HG03095 (cell line): ENCODE measurements around the gene RUNX3.

Experiments
- ATAC-seq: cut with Tn5 transposase; IDR thresholded peaks from one replicate; pipeline ENCODE4 v1.9.1; 2021; ENCODE audit warnings: moderate library complexity; ENCODE audit not compliant: unreplicated experiment

Gene RUNX3

DNA sequence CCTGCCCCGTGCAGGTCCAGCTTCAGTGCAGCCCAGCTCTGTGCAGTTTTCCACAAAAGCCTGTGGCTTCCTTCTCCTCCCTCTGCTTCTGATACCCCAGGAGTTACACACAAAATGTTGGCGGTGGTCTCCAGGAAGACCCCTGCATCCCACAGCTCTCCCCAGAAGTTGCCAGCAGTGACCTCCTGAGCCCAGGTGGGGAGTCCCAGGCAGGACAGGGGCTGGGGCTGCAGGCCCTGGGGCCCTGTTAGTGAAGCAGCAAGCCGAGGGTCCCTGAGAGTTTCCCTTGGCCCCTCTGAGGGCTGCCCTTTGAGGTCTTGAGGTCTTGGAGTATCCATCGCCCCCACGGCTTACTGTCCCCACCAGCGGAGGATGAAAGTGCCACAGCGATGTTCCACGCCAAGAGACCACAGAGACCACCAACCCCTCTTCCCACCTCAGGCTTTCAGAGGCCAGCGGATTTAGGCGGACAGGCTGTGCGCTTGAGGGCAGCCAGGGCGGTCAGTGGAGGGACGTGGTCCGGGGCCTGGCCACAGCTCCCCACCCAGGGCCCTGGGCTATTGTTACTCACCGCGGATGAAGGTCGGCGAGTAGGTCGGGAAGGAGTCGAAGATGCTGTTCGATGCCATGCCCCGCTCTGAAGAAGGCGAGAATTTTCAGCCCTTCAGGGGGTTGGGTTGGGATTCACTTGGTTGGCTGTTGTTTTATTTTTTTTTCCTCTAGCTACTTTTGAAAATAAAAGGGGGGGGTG, 34.0 kb upstream of the RUNX3 start:
- ATAC-seq: no peak

DNA sequence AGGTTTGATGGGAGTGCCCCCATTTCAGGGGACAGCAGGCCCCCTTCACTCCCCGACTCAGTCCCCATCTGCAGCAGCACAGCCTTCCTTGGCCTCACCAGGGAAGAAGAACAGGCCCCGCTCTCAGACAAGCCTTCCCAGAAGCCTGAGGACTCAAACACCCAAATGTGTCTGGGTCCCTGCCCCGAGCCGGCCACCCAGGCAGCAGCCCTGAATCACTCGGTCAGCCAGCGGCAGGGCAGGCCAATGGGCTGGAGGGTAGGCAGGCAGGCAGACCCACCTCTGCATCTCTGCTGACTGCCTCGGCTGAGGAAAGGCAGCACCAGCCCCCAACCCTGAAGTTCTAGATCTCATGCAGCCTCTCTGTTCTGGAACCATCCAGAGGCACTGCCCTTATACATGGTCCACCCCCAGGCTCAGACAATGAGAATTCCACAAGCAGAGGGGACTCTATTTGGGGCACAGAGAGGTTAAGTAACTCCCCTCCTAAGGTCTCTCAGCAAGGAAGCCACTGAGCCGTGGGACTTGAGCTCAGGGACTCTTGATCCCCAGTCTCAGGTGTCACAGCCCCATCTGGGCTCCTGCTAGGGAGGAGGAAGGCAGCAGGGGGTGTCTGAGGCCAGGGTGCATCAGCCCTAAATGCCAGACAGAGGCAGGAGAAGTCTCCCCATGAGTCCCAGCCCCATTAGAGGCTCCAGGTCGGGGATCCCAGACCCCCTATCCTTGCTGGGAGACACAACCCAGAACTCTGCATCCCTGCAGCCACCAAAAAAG, 33.2 kb upstream of the RUNX3 start:
- no peak for ATAC-seq

DNA sequence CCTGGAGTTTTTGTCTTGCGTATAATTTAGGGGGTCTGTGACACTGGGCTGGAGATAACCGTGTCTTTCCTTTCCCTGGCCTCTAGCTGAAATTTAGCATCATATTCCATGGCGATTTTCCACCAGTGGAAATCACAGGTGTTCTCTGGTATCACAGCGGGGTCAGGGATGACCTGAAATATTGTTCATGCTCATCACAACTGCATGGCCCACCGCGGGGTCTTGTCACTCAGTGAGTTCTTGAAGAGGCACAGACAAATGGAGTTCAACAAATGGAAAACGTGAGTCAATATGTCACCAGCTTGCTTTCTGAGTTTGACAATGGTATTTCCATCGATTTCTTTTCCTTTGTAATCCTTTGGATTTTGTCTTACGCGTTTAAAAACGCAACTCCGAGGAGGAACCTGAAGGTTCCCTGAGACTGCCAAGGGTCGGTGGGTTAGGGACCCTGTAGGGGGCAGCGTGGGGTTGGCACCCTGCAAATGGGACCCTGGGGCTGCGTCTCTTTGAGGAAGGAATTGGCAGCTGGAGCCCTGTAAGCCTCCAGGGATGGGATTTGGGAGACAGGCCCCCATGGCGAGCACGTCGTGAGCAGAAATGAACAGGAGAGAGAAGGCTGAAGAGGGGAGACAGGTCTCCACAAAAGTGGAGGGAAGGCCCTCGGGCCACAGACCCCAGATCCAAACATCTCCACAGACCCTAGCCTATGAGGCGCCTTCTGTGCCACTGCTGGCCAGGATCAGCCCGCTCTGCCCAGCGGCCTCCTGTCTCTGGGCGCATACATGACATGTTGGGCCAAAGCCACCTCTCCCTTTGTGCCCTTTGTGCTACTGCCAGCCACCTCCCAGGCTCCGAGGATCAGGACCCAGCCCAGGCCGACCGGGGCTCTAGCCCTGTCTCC, 32.1 kb upstream of the RUNX3 start:
- ATAC-seq: no peak

- no peak for ATAC-seq
Observed at GRCh38 chr1:24961334-24961733, 31.3 kb upstream of the RUNX3 start.

DNA sequence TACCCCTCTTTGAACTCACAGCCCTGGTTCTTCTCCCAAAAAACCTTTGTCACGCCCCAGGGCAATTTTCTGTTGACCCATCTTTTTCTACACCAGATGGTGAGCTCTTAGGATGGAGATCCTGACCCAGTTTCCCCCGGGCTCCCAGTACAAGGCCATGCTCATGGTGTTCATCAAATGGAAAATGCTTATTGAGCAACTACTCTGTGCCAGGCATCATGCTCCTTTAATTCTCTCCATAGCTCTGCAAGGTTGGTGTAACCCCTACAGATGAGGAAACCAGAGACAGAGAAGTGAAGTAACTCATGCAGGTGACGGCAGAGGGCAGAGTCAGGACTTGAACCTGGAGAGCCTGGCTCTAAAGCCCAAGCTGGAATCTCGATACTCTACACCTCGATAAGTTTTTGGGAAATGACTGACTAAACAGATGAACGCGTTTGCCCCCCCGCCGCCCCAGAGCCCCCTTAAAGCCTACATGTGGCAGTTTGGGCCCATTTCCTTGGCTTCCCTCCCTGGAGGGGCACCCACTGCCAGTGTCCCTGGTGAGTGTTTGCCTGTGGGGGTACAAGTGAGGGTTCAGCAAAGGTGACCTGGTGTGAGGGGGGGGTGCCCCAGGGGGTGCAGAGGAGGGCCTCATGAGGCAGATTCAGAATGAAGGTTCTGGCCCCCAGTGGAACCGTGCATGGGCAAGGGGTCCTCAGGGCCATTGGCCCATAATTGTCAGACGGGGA, 30.2 kb upstream of the RUNX3 start:
- ATAC-seq: no peak

- ATAC-seq: no peak
Observed at GRCh38 chr1:24959623-24959975, 29.5 kb upstream of the RUNX3 start.

DNA sequence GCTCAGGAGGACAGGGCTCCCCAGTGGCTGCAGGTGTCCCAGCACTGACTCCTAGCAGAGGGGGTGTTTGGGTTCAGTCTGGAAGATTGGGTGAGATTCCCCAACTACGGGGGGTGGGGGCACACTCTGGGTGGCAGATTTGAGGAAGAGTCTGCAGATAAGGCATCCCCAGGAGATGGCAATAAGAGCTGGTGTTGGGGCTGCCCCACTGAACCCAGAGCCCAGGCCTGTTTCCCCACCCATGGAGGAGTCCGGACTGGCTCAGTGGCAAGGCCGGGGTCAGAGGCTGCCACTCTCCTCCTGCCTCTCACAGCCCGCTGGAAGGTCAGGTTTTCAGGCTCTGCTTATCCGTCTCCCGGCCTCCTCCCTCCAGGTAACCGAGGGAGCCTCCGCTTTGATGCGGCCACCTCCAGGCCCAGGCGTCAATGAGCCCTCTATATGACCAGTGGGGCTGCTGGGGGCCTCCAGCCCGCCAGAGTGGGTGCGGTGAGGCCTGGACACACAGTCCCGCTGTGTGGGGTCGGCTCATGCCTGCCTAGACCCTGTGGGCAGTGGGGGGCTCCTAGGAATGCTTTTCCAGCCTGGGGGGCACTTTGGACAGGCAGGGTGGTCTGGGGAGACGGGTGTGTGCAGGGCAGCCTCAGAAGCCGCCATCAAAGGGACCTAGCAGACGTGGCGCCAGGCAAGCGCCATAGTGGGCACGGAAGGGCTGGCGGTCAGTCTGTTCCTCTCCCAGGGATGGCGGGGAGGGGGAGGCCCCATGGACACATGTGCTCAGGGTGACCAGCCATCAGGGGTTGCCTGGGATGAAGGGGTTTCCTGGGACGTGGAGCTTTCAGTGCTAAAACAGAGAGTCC, 28.9 kb upstream of the RUNX3 start:
- ATAC-seq: no peak

DNA sequence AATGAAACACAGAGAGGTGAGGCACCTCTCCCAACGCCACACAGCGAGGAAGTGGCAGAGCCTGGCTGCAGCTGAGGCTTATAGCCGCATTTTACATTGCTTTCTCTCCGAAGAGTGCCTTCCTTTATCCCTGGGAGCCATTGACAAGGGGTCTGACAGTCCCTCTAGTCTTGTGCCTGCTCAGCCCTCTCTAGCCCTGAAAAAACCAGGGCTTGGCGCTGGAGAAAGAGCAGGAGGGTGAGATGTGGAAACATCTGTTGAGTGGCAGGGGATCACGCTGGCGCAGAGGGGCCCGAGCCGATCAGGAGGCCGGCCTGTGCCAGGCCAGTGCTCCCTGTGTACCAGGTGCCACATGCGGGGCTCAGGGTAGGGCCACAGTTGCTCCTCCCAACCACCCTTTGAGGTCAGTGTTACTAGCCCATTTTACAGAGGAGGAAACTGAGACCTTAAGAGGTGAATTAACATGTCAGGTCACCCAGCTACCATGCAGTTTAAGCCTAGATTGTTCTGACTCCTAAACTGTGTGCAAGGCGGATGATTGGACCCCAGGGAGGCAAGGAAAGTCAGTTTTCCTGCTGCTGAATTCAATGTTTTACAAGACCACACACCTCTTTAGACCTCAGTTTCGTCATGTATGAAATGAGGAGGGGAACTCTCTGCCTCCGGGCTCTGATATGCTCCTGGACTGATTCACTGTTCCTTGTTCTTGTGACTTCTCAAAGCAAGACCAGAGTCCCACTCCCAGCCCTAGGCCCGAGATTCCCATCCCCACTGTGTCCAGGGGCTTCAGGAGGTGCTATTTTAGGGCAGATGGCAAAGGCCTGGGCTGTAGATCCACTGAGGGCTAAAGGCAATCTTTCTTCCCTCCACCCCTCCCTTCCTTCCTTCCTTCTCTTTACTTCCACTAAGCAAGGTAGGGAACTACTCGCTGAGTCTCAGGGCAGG, 28.0 kb upstream of the RUNX3 start:
- no peak for ATAC-seq

GRCh38 chr1:24957016-24957807, 27.1 kb upstream of the RUNX3 start:
- ATAC-seq: no peak

- ATAC-seq: no peak
Observed at GRCh38 chr1:24955779-24956365, 25.8 kb upstream of the RUNX3 start.

GRCh38 chr1:24955161-24955560, 25.1 kb upstream of the RUNX3 start:
- no peak for ATAC-seq

- no peak for ATAC-seq
Observed at GRCh38 chr1:24954631-24955030, 24.6 kb upstream of the RUNX3 start.

DNA sequence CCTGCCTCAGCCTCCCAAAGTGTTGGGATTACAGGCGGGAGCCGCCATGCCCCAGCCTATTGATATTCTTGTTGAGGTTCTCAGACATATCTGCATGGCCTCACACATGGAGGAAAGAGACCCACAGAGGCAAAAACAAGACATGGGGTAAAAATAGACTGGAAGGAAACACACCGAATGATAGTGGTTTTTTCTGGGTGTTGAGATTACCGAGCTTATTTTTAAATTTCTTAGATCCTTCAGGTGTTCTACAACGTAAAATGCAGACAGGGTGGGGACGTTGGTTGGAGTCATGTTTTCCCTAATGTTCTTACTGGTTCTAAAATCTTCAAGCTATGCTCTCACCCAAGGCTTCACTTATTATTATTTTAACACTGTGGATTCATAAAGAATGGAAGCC, 23.9 kb upstream of the RUNX3 start:
- ATAC-seq: no peak

DNA sequence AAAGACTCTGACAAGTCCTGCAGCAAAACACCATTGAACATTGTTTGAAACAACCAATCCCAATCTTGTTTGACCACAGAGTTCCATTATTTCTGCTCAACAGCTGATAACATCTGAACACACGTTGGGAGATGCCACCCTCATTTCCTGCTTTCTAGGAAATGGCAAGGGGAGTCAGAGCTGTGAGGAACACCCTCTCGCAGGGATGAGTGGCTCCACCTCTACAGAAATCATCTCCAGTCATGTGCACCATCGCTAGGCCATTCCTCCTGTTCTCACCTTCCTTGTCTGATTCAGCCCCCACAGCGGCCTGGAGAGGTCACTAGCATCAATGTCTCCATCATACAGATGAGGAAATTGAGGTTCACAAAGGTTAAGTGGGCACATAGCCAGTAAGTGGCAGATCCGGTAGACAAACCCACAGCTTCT, 22.4 kb upstream of the RUNX3 start:
- ATAC-seq: no peak

DNA sequence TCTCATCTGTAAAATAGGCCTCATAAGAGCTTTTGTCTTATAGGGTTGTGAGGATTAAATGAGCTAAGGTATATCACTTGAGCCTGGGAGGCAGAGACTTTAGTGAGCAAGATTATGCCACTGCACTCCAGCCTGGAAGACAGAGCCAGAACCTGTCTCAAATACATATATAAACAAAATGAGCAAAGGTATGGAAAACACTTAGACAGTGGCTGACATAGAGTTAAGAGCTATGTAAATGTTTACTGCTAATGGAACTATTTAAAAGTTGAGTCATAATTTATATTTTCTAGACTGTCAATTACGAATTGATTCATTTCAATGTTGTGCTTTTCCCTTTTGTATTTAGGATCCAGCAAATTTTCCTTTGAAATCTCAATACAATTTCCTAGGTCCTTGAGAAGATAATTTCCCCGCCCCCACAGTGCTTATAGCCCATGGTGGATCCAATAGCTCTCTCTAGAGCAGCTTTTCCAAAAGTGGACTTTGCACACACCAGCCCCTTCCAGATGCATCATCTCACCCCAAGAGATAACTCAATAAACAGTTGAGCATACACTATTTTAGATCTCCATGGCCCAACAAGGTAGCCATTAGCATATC, 21.8 kb upstream of the RUNX3 start:
- ATAC-seq: no peak

- ATAC-seq: no peak
Observed at GRCh38 chr1:24951337-24951736, 21.3 kb upstream of the RUNX3 start.

GRCh38 chr1:24949331-24949881, 19.3 kb upstream of the RUNX3 start:
- no peak for ATAC-seq
